ENCODE data around the gene USP21.

DNA sequence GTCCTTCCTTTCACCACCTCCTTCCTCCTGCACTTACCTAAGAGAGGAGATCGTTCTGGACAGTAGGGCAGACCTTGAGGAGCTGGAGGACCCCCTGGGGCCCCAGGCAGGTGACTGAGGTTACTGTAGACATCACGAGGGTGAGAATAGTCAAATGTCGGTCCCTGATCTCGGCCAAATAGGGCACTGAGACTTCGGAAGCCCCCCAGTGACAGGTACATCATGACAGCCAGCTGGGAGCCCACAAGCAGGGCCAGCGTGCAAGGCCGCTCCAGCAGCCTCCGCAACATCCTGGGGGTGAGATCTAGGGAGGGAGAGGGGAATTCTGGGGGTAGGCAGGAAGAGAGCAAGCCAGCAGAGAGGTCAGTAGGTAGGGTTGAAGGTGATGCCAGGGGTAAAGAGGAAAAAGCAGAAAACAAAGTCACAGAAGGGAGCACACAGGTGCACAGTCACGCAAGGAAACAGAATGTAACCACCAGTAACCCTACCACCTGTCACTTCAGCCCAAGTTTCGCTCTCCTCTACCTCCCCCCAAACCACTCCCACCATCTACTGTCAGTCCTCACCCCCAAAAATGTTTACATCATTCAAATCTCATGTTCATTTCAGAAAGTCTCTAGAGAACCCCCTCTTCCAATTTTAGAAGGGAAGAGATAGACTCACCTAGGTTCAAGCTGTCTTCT lies 16.6 kb downstream of the USP21 start:
- TF ChIP-seq POLR2AphosphoS5 (IDR thresholded peaks at IDR 0.05; ENCODE audit: low read depth, low read length) (no peak), POU2F2 (IDR thresholded peaks at IDR 0.05; ENCODE audit: low read depth, low read length) (no peak), POLR2A (IDR thresholded peaks at IDR 0.05; ENCODE audit: low read depth, low read length) (no peak), TAF1 (IDR thresholded peaks at IDR 0.05; ENCODE audit: low read depth, low read length) (no peak), SPI1 (IDR thresholded peaks at IDR 0.05; ENCODE audit: low read depth, low read length) (no peak), PAX5 (IDR thresholded peaks at IDR 0.05; ENCODE audit: insufficient read depth, low read length, severe bottlenecking) (no peak)

Data from GM12891 (cell line).